VCaP (cell line): ENCODE results near the gene KISS1R.

Experiments used
- H3K27ac ChIP-seq: fragments of 450-650 bp; 2 replicates; pipeline ENCODE4 v1.5.1; 2017
- CTCF ChIP-seq: fragments of 450-650 bp; conservative IDR thresholded peaks from 2 replicates; pipeline ENCODE4 v1.5.1; 2017; ENCODE audit warnings: mild to moderate bottlenecking, moderate library complexity

Gene KISS1R

GRCh38 chr19:918481-919198, 1.5 kb downstream of the KISS1R start:
- TF ChIP-seq CTCF: no peak
- peak overlapping the region; percentile 90 for H3K27ac ChIP-seq

- peak overlapping the region; percentile 90 for H3K27ac ChIP-seq
- TF ChIP-seq CTCF: no peak
Observed at GRCh38 chr19:919199-920050, 2.3 kb downstream of the KISS1R start.

- peak overlapping the region; percentile 90 for H3K27ac ChIP-seq
- TF ChIP-seq CTCF: no peak
Observed at GRCh38 chr19:920051-920864, 3.1 kb downstream of the KISS1R start.

- no peak for TF ChIP-seq CTCF
- peak overlapping the region; percentile 87 for H3K27ac ChIP-seq
Observed at GRCh38 chr19:924553-925086, 7.5 kb downstream of the KISS1R start.

GRCh38 chr19:925087-925525, 8.0 kb downstream of the KISS1R start:
- peak overlapping the region; percentile 87 for H3K27ac ChIP-seq
- no peak for TF ChIP-seq CTCF

GRCh38 chr19:925526-926322, 8.6 kb downstream of the KISS1R start, which contains the start of gene ARID3A:
Gene ARID3A, plus strand, starts transcription at chr19:926035. Its CDS starts 3,494 bp downstream, at chr19:929529.
- TF ChIP-seq CTCF: no peak
- H3K27ac ChIP-seq: peak within 1 kb of the TSS; percentile 87
